ENCODE measurements around the gene UNC80.

The UNC80 gene

GRCh38 chr2:210027608-210028007 is 256.0 kb downstream of the UNC80 start:
- no peak for DNase-seq (ENCODE audit: low read depth in 3 of 3)

GRCh38 chr2:210028178-210028577 is 256.5 kb downstream of the UNC80 start:
- DNase-seq (ENCODE audit: low read depth in 3 of 3) = no peak

DNA sequence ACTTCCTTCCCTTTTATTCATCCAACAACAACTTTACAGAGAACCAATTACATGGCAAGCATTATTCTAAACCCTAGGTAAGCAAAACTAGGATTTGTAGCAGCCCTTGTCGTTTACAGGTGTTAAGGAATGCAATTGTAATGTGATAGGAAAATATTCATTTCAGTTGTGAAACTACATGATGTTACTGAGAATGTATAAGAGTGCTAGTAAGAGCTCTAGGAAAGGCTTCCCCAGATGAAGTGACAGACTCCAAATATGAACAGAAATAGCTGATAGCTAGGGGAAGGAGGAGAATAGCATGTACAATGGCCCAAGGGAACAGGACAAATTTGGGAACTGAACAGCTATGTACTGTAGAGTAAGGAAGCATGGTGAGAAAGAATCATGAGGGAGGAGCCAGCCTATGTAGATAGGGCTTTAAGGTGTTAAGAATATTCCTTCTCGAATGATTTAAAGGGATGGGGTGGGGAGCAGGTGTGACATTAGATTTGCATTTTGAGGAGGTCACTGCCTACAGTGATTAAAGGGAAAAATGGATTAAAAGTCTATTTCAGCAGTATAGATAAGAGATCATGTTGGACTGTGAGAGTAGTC is 262.6 kb downstream of the UNC80 start:
- no peak for DNase-seq (ENCODE audit: low read depth in 3 of 3)

DNA sequence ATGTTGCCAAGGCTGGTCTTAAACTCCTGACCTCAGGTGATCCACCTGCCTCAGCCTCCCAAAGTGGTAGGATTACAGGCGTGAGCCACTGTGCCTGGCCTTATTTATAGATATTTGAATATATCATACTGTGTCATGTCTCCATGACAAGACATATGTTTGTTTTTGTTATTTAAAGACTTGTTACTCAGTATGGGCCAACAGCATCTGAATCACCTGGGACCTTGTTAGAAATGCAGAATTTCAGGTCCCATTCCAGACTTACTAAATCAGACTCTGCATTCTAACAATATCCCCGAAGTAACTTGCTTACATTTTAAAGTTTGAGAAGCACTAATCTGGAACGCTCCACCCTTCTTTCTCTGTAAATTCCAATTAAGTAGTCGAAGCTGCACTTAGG is 264.0 kb downstream of the UNC80 start:
- no peak for DNase-seq (ENCODE audit: low read depth in 3 of 3)

DNA sequence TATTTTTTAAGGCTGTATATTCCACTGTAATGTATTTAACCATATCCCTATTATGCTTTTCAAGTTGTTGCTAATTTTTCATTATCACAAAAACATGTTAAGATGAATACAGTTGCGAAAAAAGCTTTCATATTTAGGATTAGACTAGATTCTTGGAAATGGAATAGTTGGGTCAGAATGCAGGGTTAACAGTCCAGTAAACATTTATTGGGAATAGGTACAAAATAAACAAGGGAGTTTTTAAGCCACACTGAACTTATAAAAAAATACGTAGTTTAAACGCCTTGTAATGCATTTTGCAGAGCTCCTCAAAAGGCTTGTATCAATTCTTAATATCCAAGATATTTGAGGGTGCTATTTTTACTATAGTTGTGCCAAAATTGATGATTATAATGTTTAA is 266.4 kb downstream of the UNC80 start:
- DNase-seq (ENCODE audit: low read depth in 3 of 3) = no peak

DNA sequence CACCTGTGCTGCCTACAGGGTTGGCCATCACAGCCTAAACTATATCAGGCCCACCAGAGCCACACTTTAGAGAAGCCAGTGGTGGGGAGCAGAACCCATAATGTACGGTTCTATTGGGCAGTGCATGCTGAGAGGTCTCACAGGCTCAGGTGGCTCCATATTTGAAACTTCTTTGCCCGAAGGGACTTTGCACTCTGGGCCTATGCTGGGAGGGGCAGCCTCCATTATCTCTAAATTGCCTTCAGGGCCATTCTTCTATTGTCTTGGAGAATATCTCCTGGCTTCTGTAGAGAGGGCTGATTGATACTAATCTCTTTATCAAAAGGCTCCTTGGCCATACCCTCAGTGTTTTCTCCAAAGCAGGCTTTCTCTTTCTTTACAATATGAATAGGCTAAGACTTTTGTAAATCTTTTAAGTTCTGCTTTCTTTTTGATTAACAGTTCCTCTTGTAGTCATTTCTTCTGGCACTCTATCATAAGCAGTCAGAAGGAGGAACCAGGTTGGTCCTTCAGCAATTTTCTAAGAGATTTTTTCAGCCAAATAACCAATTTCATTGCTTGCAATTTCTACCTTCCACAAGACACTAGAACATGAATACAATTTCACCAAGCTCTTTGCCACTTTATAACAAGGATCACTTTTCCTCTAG is 275.3 kb downstream of the UNC80 start:
- no peak for DNase-seq (ENCODE audit: low read depth in 3 of 3)
